Measurements from ENCODE around the gene ARL17B.

Gene ARL17B

DNA sequence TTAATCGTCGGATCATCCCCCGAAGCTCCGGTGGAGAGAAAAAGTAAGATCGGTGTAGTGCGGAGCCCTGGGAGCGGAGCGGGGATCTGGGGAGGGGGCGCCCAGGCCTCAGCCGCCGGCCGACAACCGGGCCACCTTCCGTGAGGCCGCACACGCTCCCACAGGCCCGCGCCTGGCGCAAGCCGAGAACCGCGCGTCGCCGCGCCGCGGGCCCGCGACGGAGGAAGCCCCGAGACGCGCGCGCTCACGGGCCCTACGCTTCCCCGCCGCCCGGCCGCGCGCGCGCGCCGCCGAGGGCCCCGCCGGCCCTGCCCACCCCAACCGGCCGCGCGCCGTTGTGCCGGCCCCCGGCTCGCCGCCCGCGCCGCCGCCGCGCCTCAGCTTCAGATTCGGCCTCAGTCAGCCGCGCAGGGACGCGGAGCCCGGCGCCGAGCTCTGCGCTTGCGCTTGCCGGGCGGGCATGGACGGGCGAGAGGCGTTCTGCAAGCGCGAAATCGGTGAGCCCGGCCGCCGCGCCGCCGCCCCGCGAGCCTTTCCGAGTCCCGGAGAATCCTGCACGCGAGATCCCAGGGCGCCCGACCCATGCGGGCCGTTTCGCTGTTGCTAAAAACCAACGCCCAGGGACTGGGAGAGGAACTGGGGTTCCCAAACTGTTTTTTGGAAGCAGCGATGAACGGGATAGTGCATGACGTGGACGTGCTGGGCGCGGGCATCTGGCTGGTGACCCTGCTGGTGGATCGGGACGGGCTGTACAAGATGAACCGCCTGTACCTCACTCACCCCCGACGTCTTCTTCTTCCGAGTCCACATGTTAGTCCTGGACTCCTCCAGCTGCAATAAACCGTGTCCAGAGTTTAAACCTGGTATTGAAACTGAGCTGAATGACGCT is 94.7 kb downstream of the ARL17B start (continued):
- TF ChIP-seq, protein P1, sequence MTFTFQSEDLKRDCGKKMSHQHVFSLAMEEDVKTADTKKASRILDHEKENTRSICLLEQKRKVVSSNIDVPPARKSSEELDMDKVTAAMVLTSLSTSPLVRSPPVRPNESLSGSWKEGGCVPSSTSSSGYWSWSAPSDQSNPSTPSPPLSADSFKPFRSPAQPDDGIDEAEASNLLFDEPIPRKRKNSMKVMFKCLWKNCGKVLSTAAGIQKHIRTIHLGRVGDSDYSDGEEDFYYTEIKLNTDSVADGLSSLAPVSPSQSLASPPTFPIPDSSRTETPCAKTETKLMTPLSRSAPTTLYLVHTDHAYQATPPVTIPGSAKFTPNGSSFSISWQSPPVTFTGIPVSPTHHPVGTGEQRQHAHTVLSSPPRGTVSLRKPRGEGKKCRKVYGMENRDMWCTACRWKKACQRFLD (tag by site-specific recombination; IDR thresholded peaks at IDR 0.05), result no peak
- 0 out of 2 replicates have a peak, but pooled peaks have one; percentile 24 for TF ChIP-seq ZNF610 (tag by site-specific recombination; IDR thresholded peaks at IDR 0.05; ENCODE audit: borderline replicate concordance)
- TF ChIP-seq, protein P2, sequence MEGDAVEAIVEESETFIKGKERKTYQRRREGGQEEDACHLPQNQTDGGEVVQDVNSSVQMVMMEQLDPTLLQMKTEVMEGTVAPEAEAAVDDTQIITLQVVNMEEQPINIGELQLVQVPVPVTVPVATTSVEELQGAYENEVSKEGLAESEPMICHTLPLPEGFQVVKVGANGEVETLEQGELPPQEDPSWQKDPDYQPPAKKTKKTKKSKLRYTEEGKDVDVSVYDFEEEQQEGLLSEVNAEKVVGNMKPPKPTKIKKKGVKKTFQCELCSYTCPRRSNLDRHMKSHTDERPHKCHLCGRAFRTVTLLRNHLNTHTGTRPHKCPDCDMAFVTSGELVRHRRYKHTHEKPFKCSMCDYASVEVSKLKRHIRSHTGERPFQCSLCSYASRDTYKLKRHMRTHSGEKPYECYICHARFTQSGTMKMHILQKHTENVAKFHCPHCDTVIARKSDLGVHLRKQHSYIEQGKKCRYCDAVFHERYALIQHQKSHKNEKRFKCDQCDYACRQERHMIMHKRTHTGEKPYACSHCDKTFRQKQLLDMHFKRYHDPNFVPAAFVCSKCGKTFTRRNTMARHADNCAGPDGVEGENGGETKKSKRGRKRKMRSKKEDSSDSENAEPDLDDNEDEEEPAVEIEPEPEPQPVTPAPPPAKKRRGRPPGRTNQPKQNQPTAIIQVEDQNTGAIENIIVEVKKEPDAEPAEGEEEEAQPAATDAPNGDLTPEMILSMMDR (tag by site-specific recombination; IDR thresholded peaks at IDR 0.05), result no peak; the same call in 1 of the 2 replicates
- no peak for TF ChIP-seq ZNF521 (tag by site-specific recombination; IDR thresholded peaks at IDR 0.05)
- no peak for TF ChIP-seq MZF1 (tag by site-specific recombination; IDR thresholded peaks at IDR 0.05; ENCODE audit: borderline replicate concordance)
- TF ChIP-seq ZNF785 (tag by site-specific recombination; IDR thresholded peaks at IDR 0.05), result no peak
- no peak for TF ChIP-seq ZSCAN16 (tag by site-specific recombination; IDR thresholded peaks at IDR 0.05)
- TF ChIP-seq, protein P3, sequence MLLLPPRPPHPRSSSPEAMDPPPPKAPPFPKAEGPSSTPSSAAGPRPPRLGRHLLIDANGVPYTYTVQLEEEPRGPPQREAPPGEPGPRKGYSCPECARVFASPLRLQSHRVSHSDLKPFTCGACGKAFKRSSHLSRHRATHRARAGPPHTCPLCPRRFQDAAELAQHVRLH (tag by site-specific recombination; IDR thresholded peaks at IDR 0.05), result no peak
- TF ChIP-seq TRIM28 (IDR thresholded peaks at IDR 0.05; ENCODE audit: borderline replicate concordance, low read length), result no peak
- TF ChIP-seq ZBTB8A (tag by site-specific recombination; IDR thresholded peaks at IDR 0.05), result peak; percentile 98
- TF ChIP-seq ZNF423 (tag by site-specific recombination; IDR thresholded peaks at IDR 0.05), result no peak
- no peak for TF ChIP-seq ZNF155 (tag by site-specific recombination; IDR thresholded peaks at IDR 0.05)
- TF ChIP-seq, protein P4, sequence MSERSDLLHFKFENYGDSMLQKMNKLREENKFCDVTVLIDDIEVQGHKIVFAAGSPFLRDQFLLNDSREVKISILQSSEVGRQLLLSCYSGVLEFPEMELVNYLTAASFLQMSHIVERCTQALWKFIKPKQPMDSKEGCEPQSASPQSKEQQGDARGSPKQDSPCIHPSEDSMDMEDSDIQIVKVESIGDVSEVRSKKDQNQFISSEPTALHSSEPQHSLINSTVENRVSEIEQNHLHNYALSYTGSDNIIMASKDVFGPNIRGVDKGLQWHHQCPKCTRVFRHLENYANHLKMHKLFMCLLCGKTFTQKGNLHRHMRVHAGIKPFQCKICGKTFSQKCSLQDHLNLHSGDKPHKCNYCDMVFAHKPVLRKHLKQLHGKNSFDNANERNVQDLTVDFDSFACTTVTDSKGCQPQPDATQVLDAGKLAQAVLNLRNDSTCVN (tag by site-specific recombination; optimal IDR thresholded peaks at IDR 0.05), result peak; percentile 94
- no peak for TF ChIP-seq ZNF426 (tag by site-specific recombination; IDR thresholded peaks at IDR 0.05)
- TF ChIP-seq, protein P5, sequence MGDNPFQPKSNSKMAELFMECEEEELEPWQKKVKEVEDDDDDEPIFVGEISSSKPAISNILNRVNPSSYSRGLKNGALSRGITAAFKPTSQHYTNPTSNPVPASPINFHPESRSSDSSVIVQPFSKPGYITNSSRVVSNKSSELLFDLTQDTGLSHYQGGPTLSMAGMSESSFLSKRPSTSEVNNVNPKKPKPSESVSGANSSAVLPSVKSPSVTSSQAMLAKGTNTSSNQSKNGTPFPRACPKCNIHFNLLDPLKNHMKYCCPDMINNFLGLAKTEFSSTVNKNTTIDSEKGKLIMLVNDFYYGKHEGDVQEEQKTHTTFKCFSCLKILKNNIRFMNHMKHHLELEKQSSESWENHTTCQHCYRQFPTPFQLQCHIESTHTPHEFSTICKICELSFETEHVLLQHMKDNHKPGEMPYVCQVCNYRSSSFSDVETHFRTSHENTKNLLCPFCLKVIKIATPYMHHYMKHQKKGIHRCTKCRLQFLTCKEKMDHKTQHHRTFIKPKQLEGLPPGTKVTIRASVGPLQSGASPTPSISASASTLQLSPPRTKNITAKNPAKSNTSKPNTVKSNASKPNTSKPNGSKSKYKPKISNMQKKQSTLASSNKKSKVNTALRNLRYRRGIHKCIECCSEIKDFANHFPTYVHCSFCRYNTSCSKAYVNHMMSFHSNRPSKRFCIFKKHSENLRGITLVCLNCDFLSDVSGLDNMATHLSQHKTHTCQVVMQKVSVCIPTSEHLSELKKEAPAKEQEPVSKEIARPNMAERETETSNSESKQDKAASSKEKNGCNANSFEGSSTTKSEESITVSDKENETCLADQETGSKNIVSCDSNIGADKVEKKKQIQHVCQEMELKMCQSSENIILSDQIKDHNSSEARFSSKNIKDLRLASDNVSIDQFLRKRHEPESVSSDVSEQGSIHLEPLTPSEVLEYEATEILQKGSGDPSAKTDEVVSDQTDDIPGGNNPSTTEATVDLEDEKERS (tag by site-specific recombination; IDR thresholded peaks at IDR 0.05), result no peak
- TF ChIP-seq, protein P6, sequence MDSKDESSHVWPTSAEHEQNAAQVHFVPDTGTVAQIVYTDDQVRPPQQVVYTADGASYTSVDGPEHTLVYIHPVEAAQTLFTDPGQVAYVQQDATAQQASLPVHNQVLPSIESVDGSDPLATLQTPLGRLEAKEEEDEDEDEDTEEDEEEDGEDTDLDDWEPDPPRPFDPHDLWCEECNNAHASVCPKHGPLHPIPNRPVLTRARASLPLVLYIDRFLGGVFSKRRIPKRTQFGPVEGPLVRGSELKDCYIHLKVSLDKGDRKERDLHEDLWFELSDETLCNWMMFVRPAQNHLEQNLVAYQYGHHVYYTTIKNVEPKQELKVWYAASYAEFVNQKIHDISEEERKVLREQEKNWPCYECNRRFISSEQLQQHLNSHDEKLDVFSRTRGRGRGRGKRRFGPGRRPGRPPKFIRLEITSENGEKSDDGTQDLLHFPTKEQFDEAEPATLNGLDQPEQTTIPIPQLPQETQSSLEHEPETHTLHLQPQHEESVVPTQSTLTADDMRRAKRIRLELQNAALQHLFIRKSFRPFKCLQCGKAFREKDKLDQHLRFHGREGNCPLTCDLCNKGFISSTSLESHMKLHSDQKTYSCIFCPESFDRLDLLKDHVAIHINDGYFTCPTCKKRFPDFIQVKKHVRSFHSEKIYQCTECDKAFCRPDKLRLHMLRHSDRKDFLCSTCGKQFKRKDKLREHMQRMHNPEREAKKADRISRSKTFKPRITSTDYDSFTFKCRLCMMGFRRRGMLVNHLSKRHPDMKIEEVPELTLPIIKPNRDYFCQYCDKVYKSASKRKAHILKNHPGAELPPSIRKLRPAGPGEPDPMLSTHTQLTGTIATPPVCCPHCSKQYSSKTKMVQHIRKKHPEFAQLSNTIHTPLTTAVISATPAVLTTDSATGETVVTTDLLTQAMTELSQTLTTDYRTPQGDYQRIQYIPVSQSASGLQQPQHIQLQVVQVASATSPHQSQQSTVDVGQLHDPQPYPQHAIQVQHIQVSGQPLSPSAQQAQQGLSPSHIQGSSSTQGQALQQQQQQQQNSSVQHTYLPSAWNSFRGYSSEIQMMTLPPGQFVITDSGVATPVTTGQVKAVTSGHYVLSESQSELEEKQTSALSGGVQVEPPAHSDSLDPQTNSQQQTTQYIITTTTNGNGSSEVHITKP (tag by site-specific recombination; IDR thresholded peaks at IDR 0.05), result peak; percentile 53; the same call in 1 of the 2 replicates
- peak; percentile 87; the same call in 1 of the 2 replicates for TF ChIP-seq ZEB2 (tag by site-specific recombination; IDR thresholded peaks at IDR 0.05)
- TF ChIP-seq ZFHX2 (tag by site-specific recombination; conservative IDR thresholded peaks at IDR 0.05), result no peak
- no peak for TF ChIP-seq YY1 (tag by site-specific recombination; IDR thresholded peaks at IDR 0.05)
- TF ChIP-seq ZNF169 (tag by site-specific recombination; IDR thresholded peaks at IDR 0.05), result no peak
- TF ChIP-seq TCF7L2 (IDR thresholded peaks at IDR 0.05; ENCODE audit: borderline replicate concordance, low read depth, low read length), result no peak
- TF ChIP-seq GLI2 (tag by site-specific recombination; IDR thresholded peaks at IDR 0.05; ENCODE audit: borderline replicate concordance, low read depth), result no peak
- peak; percentile 98 for TF ChIP-seq ZNF335 (tag by site-specific recombination; conservative IDR thresholded peaks at IDR 0.05)
- TF ChIP-seq ZNF354C (tag by site-specific recombination; IDR thresholded peaks at IDR 0.05; ENCODE audit: borderline replicate concordance, low read depth), result no peak
- TF ChIP-seq ZSCAN23 (tag by site-specific recombination; IDR thresholded peaks at IDR 0.05), result 0 out of 2 replicates have a peak, but pooled peaks have one; percentile 84
- peak; percentile 18; the same call in 1 of the 2 replicates for TF ChIP-seq ZNF394 (tag by site-specific recombination; IDR thresholded peaks at IDR 0.05; ENCODE audit: borderline replicate concordance)
- no peak for TF ChIP-seq SP2 (tag by site-specific recombination; IDR thresholded peaks at IDR 0.05)
- peak; percentile 57; the same call in 1 of the 2 replicates for TF ChIP-seq KLF1 (tag by site-specific recombination; IDR thresholded peaks at IDR 0.05)

Measured in HEK293 (cell line).